Mammary epithelial cell (primary cell): ENCODE data around the gene AKT3.

Experiments used
- EZH2 ChIP-seq: IDR thresholded peaks from 2 replicates; pipeline ENCODE4 v1.6.1; 2012; ENCODE audit warnings: low read length, inconsistent platforms, borderline replicate concordance
- TF ChIP-seq, protein P1 (sequence below), 2 donors: IDR thresholded peaks in 1 of 2; conservative IDR thresholded peaks in 1 of 2; 2 replicates each; pipeline ENCODE4 v1.5.1; 2011 to 2012; ENCODE audit warnings: inconsistent platforms in 2 of 2, low read length in 2 of 2, mild to moderate bottlenecking in 2 of 2, control low read depth in 1 of 2, low read depth in 1 of 2; ENCODE audit not compliant: insufficient read depth in 1 of 2; ENCODE audit errors: extremely low read depth in 1 of 2

DNA sequence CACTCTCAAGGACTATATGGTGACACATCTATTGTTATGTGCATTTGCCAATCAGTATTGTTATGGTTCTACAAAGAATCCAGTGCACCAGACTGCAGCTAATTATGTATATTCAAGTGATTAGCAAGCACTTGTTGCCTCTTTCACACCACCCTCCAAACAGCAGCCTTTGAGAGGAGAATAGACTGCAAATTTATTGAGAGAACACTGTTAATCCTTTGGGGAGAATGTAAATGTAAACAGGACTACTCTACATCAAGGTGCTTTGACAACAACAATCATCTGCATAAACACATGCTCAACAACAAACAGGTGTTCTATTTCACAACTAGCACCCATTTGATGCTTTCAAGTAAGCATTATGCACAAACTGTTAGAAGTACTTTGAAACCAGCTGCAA is 117.4 kb downstream of the AKT3 start:
- TF ChIP-seq, protein P1, sequence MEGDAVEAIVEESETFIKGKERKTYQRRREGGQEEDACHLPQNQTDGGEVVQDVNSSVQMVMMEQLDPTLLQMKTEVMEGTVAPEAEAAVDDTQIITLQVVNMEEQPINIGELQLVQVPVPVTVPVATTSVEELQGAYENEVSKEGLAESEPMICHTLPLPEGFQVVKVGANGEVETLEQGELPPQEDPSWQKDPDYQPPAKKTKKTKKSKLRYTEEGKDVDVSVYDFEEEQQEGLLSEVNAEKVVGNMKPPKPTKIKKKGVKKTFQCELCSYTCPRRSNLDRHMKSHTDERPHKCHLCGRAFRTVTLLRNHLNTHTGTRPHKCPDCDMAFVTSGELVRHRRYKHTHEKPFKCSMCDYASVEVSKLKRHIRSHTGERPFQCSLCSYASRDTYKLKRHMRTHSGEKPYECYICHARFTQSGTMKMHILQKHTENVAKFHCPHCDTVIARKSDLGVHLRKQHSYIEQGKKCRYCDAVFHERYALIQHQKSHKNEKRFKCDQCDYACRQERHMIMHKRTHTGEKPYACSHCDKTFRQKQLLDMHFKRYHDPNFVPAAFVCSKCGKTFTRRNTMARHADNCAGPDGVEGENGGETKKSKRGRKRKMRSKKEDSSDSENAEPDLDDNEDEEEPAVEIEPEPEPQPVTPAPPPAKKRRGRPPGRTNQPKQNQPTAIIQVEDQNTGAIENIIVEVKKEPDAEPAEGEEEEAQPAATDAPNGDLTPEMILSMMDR (conservative IDR thresholded peaks at IDR 0.05 in 1 of 2, IDR thresholded peaks at IDR 0.05 in 1 of 2; ENCODE audit: extremely low read depth in 1 of 2, insufficient read depth in 1 of 2, low read depth in 1 of 2, low read length in 2 of 2) = no peak
- TF ChIP-seq EZH2 = no peak
